GM20431 (cell line): ENCODE data around the gene BCAP29.
"Not testable (repeated sequence)": the region's sequence is repeated elsewhere in the genome, so short reads cannot be mapped to it uniquely, and the experiment has no call there.

Experiments
- in situ Hi-C: fragments of 300-500 bp; cut with MseI, MboI; formaldehyde crosslinking; loops from one replicate; pipeline ENCODE4 v1.15.0; 2020; ENCODE audit warnings: low sequenced_read_pairs; ENCODE audit not compliant: unreplicated experiment

BCAP29 gene

DNA sequence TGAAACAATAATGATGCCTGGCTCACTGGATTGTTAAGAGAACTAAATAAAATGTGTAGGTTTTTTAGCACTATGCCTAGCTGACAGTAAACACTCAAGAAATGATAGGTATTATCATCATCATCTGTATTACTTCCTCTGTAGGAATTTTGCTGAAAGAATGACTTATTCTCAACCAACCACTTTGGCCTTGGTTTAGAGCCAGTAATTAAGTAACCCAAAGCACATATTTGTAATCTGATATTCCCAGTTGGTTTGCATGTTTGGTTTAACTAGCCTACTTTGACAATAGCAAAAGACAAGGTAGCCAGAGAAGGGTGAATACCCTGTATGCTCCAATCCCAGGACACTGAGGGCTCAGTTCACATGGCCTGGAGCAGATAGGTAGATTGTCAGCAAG, 34.4 kb downstream of the BCAP29 start:
- in situ Hi-C loops, result no loop called here

DNA sequence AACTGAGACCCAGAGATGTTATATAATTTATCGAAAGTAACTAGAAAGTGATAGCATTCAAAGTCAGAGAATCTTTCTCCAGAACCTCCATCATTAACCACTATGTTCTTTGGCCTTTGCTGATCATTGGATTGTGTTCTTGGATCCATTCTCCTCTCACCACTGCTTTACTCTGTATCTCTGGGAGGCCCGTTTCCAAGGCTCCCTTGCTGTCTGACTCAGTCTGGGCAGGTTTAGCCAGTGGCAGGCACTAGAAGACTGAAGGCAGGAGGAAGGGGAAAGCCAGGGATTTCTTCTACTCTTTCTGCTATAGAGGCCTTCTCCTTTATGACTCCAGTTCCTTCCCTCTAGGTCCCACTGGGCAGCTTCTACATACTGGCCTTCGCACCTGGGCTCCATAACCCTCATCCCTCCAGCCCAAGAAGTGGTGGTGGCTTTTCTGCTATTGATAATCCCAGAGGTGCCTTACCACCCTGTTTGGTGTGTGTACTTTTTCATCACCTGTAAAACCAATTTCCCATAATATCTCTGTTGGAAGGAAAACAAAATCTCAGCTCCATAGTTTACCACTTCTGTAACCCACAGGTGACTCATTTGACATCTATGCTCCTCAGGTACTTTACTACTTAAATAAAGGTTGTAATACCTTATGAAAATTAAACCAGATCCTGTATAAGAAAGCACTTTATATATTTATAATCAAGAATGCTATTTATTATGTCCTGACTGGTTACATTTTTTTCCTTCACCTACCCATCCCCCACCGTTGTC, 36.0 kb downstream of the BCAP29 start:
- in situ Hi-C loops, result no loop called here

DNA sequence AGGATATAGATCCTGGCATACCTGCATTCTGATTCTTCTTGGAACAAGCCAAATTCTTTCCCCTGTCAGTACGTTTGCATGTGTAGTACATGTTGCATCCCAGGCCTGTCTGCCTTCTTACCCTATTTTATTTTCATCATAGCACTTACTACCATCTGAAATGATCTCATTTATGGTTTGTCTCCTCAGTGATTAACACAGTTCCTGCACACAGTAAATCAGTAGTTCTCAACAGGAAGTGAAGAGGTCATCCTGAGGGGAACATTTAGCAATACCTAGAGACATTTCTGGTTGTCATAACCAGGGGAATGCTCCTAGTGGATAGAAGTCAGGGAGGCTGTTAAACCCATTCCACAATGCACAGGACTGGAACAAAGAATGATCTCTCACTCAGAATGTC, 42.4 kb downstream of the BCAP29 start:
- in situ Hi-C loops, result no loop called here

DNA sequence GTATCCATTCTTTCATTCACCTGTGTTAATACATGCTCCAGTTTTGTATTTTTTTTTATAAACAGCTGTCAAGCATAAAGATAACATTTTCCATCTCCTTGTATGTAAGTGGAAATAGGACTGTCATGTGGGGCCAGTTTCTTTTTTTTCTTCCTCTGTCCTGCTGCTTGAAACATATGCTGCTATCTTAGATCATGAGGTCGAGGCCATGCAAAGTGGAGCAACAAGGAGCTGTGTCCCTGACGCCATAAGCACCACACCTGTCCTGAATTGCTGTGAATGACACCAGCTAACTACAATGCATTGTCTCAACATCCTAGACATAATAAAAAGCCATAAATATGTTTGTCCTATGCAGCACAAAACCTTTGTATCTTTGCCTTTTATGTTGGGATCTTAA, 42.8 kb downstream of the BCAP29 start:
- in situ Hi-C loops, result no loop called here

DNA sequence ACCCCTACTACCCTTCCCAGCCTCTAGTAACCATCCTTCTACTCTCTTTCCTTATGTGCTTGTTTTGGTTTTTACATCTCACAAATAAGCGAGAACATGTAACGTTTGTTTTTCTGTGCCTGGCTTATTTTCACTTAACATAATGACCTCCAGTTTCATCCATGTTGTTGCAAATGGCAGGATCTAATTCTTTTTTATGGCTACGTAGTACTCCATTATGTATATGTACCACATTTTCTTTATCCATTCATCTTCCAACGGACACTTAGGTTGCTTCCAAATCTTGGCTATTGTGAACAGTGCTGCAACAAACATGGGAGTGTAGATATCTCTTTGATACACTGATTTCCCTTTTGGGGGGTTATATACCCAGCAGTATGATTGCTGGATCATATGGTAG, 47.0 kb downstream of the BCAP29 start:
- in situ Hi-C loops, result no loop called here

DNA sequence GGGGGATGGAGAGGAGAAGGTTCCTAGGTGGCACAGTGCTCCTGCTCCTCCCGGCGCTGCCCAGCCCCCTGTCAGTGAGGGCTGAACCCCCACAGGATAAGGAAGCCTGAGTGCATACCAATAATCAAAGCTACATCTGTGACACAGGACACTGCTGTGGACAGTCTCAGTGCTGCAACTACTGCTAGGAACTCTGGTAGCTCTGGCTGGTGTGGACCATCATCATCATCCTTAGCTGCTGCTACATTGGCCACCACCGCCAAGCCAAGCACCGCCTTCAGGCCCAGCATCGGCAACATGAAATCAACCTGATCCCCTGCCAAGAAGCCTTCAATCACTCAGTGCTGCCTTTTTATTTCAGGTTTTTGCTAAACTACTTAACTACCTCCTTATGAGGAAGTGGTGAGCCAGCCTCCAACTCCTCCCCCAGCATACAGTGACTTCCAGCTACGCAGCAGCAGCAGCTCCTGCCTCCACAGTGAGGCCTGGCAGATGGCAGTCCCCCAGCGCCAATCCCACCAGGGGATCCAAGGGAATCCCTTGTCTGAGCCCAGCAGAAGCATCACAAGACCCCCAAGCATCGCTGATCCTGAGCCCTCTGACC, 48.5 kb downstream of the BCAP29 start:
- in situ Hi-C loops, result no loop called here

DNA sequence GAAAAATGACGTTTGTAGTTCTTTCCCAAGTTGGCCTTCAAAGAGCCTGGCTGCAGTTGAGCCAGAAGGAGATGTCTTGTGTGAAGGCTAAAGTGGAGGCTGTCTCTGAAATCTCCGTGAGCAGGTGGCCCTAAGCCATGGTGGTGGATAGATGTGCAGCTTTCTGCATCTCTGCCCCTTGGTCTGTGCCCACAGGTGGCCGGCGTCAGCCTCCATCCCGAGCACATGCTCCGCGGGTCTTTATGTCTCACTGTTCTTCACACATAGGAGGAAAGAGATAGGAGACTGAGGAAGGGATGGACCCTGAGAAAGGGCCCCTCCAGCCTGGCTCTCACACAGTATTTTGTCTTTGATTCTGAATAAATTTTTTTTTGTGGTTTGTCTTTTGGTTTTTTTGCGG, 50.3 kb downstream of the BCAP29 start:
- in situ Hi-C loops, result no loop called here

DNA sequence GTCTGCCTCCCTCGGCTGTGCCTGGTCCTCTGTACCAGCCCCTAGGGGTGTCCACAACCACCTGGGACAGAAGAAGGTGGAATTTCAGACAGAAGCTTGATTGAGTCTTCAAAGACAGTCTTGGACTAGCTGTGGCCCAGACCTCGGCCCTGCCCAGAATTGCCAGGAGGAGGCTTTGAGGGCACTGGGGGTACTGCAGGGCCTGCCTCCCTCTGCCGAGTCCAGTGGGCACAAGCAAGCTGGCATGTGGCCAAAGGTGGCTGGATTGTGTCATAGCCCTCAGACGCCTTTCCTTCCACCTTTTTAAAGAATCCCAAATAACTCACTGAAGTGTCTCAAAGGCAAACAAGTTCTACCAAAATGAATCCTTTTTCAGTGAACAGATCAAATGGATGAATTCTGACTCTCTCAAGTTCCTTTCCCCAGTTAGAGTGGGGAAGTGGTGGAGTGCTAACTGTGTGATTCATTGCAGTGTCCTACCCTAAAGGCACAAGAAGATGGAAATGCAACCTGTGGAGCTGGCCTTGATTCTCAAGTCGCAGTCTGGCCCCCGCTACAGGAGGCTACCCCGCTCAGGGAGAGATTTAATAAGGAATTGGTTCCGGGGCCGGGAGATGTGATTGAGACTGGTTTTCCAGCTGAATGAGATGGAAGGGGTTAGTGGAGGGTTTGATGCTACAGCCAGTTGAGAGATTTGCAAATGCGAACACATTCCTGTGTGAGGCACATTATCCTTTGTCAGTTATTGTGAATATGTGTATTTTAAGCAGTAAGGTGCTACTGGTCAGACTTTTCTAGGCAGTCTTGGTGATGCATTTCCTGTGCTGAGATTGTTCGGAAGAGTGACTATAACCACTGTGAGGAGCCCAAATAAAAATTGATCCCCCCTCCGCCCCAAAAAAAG, 51.8 kb downstream of the BCAP29 start:
- in situ Hi-C loops, result no loop called here

DNA sequence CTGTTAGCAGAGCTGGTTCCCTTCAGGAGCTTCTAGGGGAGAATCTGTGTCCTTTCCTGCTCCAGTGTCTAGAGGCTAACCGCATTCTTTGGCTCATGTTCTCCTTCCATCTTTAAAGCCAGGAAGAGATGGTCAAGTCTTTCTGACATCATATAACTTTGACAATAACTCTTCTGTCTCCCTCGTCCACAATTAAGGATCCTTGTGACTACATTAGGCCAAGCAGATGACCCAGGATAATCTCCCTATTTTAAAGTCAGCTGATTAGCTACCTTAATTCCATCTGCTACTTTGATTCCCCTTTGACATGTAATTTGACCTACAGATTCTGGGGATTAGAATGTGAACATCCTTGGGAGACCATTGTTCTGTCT, 52.4 kb downstream of the BCAP29 start:
- in situ Hi-C loops, result no loop called here

DNA sequence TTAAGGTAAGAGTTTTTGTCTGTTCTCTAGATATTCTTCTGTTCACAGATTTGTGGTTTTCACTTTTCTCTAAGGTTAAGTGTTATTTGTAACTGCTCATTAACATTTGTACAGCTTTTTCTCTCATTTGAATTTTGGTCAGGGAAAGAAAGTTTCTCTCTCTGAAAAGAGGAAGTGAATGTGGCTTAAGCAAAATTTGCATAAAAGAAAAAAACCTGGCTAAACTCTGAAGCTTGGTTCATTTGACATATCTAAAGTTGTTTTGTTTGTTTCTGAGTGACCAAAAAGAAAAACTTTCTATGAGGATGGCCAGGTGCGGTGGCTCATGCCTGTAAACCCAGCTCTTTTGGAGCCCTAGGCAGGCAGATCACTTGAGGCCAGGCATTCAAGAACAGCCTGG, 58.5 kb downstream of the BCAP29 start:
- in situ Hi-C loops, result no loop called here

DNA sequence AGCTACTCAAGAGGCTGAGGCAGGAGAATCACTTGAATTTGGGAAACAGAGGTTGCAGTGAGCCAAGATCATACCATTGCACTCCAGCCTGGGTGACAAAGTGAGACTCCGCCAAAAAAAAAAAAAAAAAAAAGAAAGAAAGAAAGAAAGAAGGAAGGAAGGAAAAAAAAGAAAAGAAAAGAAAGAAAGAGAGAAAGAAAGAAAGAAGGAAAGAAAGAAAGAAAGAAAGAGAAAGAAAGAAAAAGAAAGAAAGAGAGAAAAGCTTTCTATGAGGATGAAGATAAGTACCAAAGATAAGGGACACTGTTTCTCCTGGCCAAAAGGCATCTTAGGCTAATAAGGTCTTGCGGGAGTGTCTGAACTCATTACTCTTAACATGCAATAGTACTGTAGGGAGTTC, 59.0 kb downstream of the BCAP29 start:
- in situ Hi-C loops, result not testable (repeated sequence)

DNA sequence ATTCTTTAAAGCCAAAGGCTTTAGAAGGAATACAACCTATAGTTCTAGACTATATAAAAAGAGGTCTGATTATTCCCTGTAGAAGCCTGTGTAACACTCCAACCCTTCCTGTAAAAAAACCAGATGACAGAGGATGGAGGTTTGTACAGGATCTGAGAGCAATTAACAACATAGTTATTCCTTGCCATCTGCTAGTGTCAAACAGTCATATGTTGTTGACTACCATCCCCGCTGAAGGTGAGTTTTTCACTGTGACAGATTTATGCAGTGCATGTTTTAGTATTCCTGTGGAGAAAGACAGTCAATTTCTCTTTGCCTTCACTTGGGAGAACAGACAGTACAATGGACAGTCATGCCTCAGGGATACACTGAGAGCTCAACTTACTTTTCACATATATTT, 61.6 kb downstream of the BCAP29 start:
- in situ Hi-C loops, result no loop called here

DNA sequence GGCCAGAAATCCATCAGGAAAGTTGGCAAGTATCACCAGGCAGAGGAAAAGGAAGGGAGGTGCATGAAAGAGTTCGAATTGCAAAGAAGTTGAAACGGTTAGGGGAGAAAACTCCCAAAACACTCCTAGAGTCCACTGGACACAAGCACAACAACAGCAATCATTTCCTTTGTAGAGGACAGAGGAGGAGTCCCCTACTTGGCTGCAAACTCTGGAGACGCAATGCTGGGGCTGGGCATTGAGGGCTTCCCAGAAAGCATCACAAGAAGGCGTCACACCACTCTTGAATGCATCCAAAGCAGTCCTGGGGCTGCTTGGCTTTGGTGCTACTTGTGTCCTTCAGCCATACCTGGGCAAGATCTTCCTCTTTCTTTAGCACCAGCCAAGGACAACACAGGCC, 62.5 kb downstream of the BCAP29 start:
- in situ Hi-C loops, result no loop called here

DNA sequence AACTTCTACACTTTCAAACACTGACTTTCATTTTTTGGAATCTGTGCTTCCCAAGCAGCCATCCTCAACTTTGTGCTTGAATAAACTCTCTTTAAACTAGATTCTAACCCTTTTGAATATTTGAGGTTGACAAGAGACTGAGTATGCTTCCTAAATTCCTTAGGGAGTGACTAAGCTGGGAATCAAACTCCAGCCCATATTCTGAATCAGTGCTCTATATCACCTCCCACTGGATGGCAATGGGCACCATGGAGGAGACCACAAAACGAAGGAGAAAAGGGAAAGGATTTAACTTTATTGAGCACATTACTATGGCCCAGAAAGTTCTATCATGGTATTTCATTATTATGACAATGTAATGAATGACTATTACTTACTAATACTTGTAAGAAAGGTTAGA, 63.4 kb downstream of the BCAP29 start:
- in situ Hi-C loops, result no loop called here

DNA sequence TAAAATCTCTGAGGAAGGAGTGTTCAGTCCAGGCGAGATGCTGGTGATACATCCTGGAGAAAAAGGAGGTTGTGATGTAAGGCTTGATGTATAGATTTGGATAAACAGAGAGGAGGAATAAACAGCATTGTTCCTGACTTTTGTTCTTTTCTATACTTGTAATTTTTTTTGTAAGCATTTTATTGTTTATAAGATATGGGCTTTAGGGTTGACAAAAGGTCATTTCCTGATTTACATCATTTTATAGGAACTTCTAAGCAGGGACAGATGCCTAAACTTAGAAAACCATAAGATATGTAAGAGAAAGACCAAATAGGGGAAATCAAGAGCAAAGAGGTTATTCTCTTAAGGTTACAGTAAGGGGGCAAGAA, 63.9 kb downstream of the BCAP29 start:
- in situ Hi-C loops, result no loop called here

DNA sequence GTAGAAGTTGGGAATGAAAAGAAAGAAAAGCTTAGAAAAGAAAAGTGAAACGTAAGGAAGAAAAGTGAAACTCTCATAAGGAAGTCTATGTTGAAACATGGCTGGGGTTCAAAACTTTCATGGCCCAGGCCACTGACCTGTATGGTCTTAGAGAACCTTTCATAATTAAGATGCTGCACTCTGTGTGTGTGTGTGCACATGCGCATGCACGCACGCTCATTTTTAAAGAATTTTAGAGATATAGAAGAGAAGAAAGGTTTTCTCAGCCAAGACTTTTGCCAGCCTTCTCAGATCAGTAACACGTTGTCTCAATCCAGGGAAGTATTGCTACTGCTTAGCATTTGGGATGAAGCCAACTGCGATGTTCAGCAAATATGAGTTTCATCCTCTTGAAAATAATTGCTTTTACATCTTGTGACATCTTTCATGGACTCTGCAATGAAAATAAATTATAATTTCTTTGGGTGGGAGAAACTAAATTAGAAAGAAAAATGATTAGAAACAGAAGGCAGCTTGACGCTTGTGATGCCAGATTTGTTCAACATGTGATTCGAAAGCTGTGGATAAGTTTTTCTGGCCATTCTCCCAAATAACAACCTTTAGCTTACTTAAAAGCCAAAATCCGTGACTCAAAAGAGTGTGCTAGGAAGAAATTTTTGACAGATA, 64.4 kb downstream of the BCAP29 start:
- in situ Hi-C loops, result no loop called here

DNA sequence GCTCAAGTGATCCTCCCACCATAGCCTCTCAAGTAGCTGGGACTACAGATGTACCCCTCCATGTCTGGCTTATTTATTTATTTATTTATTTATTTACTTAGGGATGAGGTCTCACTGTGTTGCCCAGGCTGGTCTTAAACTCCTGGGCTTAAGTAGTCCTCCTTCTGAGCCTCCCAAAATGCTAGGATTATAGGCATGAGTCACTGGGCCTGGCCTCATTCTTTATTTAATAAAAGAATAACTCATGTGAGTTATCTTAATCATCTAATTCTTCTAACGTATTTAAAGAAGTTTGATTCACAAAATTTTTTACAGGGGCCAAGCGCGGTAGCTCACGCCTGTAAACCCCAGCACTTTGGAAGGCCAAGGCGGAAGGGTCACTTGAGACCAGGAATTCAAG, 72.6 kb downstream of the BCAP29 start:
- in situ Hi-C loops, result no loop called here

DNA sequence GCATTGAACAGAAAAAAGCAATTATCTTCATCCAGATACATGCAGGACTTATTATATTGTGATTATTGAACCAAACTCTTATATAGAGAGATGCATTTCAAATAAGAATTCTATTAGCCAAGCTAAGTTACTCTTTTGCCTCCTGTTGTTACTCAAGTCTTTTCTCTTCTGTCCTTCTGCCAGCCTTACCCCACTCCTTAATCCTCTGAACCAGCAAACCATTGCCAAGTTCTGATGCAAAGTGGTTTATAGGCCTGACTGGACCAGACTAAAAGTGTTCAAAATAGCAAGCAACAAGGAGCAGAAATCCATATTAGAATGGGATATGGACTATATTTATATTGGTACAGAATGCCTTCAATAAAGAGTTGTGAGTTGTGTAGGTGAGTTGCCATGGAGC, 78.4 kb downstream of the BCAP29 start:
- in situ Hi-C loops, result no loop called here

DNA sequence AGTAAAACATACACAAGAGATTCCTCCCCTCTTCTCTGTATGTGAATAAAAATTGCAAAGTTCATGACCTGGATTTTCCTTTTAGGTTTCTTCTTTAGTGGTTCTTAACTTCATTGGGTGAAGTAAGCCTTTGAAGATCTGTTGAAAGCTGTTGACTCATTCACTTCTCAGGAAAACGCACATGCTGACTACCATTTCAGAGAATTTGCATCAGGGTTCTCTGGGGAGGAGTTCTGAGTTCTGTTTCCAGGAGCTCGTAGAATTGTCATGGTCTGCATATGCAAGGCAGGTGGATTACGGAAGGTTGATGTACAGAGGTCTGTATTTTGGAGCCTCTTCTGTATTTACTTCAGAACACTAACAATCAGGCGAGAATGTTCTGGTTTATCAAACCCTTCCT, 79.6 kb downstream of the BCAP29 start:
- in situ Hi-C loops, result no loop called here

DNA sequence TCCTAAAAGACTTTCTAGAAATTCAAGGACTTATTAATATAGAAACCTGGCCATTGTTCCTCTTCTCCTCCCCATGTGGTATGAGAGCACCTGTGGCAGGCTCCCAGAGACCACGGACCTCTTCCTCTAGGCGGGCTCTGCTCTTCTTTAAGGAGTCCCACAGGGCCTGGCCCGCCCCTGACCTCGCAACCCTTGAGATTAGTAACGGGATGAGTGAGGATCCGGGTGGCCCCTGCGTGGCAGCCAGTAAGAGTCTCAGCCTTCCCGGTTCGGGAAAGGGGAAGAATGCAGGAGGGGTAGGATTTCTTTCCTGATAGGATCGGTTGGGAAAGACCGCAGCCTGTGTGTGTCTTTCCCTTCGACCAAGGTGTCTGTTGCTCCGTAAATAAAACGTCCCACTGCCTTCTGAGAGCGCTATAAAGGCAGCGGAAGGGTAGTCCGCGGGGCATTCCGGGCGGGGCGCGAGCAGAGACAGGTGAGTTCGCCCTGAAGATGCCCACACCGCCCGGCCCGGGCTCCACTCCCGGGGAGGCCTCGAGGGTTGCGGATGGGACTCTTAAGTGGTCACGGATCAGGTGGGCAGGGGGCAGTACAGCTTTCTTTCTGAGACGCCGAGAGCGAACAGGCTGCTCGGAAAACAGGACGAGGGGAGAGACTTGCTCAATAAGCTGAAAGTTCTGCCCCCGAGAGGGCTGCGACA, 80.5 kb downstream of the BCAP29 start, which contains the start of gene SLC26A4:
TSS of gene SLC26A4 (plus strand) at position 448 of the 700 bp plus-strand sequence. CDS start 814 bp downstream, outside the sequence.
- in situ Hi-C loops, result no loop called here
